Measurements from ENCODE around the gene EPHA4. TPM values are rescaled to one million over a fixed set of nuclear protein-coding genes. Genes with fewer than 3 reads are reported as not detected.
A peak's percentile ranks its signal among the peaks of the same experiment; 100 is the strongest.

Gene EPHA4
- total and polyA plus RNA-seq, 2 of the 4 experiments (the other 2 are of a cell fraction): 36.9 to 132 TPM

DNA sequence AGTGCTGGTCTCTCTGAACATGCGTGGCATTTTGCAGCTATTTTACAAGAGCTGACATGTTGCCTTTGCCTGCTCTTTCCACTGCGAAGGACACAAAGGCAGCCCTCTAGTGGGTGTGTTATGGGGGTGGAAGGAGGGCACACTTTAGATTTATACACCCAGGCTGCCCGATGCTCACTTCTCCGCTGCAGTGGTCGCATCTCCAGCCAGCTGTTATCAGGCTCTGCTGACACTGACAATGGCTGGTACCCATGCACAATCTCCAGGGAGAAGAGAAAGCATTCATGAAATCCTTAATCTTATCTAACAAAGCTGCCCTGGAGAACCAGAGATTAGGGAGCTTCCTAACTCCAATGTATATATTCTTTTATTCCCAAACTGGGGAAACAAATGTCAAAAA, 113.5 kb downstream of the EPHA4 start:
- H4K20me1 ChIP-seq (ENCODE audit: insufficient read depth, low read length): no peaks in the 10 kb centered on the region
- H3K14ac ChIP-seq (replicated peaks; ENCODE audit: low read depth, low read length): no peak overlapping the region
- H3K4me3 ChIP-seq (ENCODE audit: insufficient read depth, low read depth, low read length): no peak overlapping the region
- no peak overlapping the region for H4K5ac ChIP-seq (ENCODE audit: low read depth, low read length)
- no peak overlapping the region for H2BK5ac ChIP-seq (ENCODE audit: low read depth, low read length, poor library complexity, severe bottlenecking)
- no peaks in the 10 kb centered on the region for H3K27me3 ChIP-seq (ENCODE audit: control insufficient read depth, insufficient read depth, low read length)
- H2BK15ac ChIP-seq (ENCODE audit: low read depth, low read length): no peak overlapping the region
- DNase-seq (no peak), ATAC-seq (ENCODE audit: low read depth) (no peak)
- H4K8ac ChIP-seq (ENCODE audit: low read depth in 2 of 2, low read length in 2 of 2): no peak overlapping the region
- no peak overlapping the region for H3K27ac ChIP-seq (ENCODE audit: insufficient read depth, low read length)
- H3K9me3 ChIP-seq (ENCODE audit: control insufficient read depth, insufficient read depth, low read length): no peaks in the 10 kb centered on the region
- WGBS, 2 experiments (ENCODE audit: extremely low coverage in 2 of 2, insufficient read length in 1 of 2): 100% methylated on average over 1 of the region's 5 CpGs; no CpG with 5 or more reads in 1 of the 2 experiments
- H3K18ac ChIP-seq (ENCODE audit: low read depth, low read length): no peak overlapping the region
- dilution Hi-C loops (cut with HindIII; ENCODE audit: low sequenced_read_pairs, unreplicated experiment): no loop called here
- BruUV-seq (replicated peaks): no TSS peak
- no peak overlapping the region for H2AK9ac ChIP-seq (replicated peaks; ENCODE audit: low read depth, low read length, poor library complexity)
- TF ChIP-seq CEBPB (IDR thresholded peaks at IDR 0.05; ENCODE audit: low read depth, low read length): no peak
- no peak for TF ChIP-seq FOS (IDR thresholded peaks at IDR 0.05; ENCODE audit: low read depth, low read length)
- TF ChIP-seq CHD1 (IDR thresholded peaks at IDR 0.05; ENCODE audit: low read depth, low read length): no peak
- TF ChIP-seq MAFK (IDR thresholded peaks at IDR 0.05; ENCODE audit: low read depth, low read length): no peak
- no peak for TF ChIP-seq BHLHE40 (IDR thresholded peaks at IDR 0.05; ENCODE audit: low read depth, low read length)
- TF ChIP-seq ELK1 (IDR thresholded peaks at IDR 0.05; ENCODE audit: borderline replicate concordance, low read depth, low read length): no peak
- TF ChIP-seq RCOR1 (IDR thresholded peaks at IDR 0.05; ENCODE audit: insufficient replicate concordance, low read length): no peak
- no peak for TF ChIP-seq POLR2A (IDR thresholded peaks at IDR 0.05; ENCODE audit: low read depth, low read length)
- no peak for TF ChIP-seq SMC3 (IDR thresholded peaks at IDR 0.05; ENCODE audit: low read depth, low read length)
- no peak for TF ChIP-seq CTCF (conservative IDR thresholded peaks at IDR 0.05; ENCODE audit: low read depth, low read length)
- no peak for TF ChIP-seq MAZ (IDR thresholded peaks at IDR 0.05; ENCODE audit: borderline replicate concordance, low read depth, low read length)
- TF ChIP-seq NFE2L2 (IDR thresholded peaks at IDR 0.05; ENCODE audit: low read depth, low read length): no peak
- TF ChIP-seq USF2 (IDR thresholded peaks at IDR 0.05; ENCODE audit: low read depth, low read length): no peak
- no peak for TF ChIP-seq RAD21 (IDR thresholded peaks at IDR 0.05; ENCODE audit: low read length)
- no peak for TF ChIP-seq MXI1 (IDR thresholded peaks at IDR 0.05; ENCODE audit: borderline replicate concordance, low read depth, low read length)
- TF ChIP-seq RFX5 (IDR thresholded peaks at IDR 0.05; ENCODE audit: low read depth, low read length): no peak
- no peaks in the 10 kb centered on the region for H3K79me1 ChIP-seq (ENCODE audit: low read depth in 1 of 2, low read length in 2 of 2)
- H3K4ac ChIP-seq (ENCODE audit: low read depth, low read length): no peak overlapping the region
- H2BK20ac ChIP-seq (ENCODE audit: low read depth, low read length): no peak overlapping the region
- H3K4me2 ChIP-seq (ENCODE audit: low read depth, low read length): peak overlapping the region; percentile 27; the same call in 1 of the 2 replicates
- H2AK5ac ChIP-seq (ENCODE audit: low read depth, low read length): no peak overlapping the region
- peaks cover 3% of the 10 kb centered on the region; the same call in 1 of the 2 replicates for H3K4me1 ChIP-seq (ENCODE audit: control insufficient read depth, insufficient read depth, low read length)
- POLR2A ChIA-PET (ENCODE audit: unreplicated experiment): interaction anchor here (0.5 kb wide), 1 partner anchor 1372 kb away, joined by 3 read pairs; no protein-coding TSS in a partner anchor
- no peaks in the 10 kb centered on the region for H3K9me1 ChIP-seq (ENCODE audit: insufficient read depth, low read length)
- H3K9ac ChIP-seq (ENCODE audit: low read depth, low read length): no peak overlapping the region
- H3K36me3 ChIP-seq (ENCODE audit: control insufficient read depth, insufficient read depth, low read length): peaks cover 14% of the 10 kb centered on the region
- H2AFZ ChIP-seq (replicated peaks; ENCODE audit: low read length, poor library complexity): no peak overlapping the region
- in situ Hi-C loops (cut with MboI; ENCODE audit: low sequenced_read_pairs): no loop called here
- intact Hi-C loops (cut with micrococcal nuclease): loop anchor here (5.0 kb wide), 1 partner anchor 114 kb away; the partner anchor contains the start of gene EPHA4
- CTCF ChIA-PET: no interaction called here
- H3K56ac ChIP-seq (ENCODE audit: extremely low read depth, insufficient read depth, low read length): no peak overlapping the region
- H2BK120ac ChIP-seq (ENCODE audit: low read depth, low read length): no peak overlapping the region
- H3K23ac ChIP-seq (ENCODE audit: low read depth, low read length): no peak overlapping the region
- no peak overlapping the region for H4K91ac ChIP-seq (ENCODE audit: insufficient read depth, low read depth, low read length)
